Measurements from ENCODE around the gene SNX10. TPM values are rescaled to one million over a fixed set of nuclear protein-coding genes. Genes with fewer than 3 reads are reported as not detected.

The SNX10 gene
- total RNA-seq, 1 experiment from 2014 or later = 7.9 TPM

DNA sequence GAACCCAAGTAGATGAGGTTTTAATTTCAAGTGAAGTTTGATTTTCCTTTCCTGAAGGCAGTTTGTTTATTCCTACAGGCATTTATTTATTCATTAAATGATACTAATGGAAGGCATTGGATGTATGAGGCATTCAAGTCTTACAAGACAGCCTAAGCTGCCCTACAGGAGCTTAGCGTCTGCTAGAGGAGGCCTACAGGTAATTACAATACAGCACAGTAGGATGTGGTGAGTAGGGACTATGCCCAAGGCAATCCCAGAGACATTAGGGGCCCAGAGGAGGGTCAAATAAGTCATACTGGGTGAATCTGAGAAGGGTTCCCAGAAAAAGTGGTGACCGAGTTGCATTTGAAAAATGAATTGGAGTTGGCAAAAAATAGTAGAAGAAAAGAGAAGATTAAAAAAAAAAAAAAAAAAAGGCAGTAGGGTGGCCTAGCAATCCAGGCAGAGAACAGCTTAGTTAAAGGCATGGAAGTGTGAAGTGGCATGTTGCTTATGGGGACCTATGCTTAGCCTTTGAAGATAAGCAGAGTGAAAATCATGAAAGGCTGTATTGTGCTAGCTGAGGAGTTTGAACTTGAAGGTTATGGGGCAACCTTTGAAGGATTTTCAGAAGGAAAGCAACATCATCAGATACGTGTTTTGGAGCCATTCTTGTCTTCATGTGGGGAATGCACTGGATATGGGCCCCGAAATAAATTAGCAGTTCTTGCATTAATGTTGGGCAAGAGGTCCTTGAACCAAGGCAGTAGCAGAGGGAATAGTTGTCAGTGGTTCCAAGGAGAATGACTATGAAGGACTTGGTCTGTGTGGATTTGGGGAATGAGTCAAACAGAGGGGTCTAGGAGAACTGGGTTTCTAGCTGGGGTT lies 65.5 kb downstream of the SNX10 start:
- Histone ChIP-seq H3K79me2 (ENCODE audit: low read length) (no peaks in the 10 kb centered on the region), H3K4me1 (ENCODE audit: insufficient read depth, low read length) (no peaks in the 10 kb centered on the region), H3K9me2 (replicated peaks; ENCODE audit: low read length) (no peaks in the 10 kb centered on the region), H3K4me3 (ENCODE audit: low read length) (no peak overlapping the region), H3K4me2 (ENCODE audit: low read length) (no peak overlapping the region), H4K20me1 (ENCODE audit: low read length) (no peaks in the 10 kb centered on the region), H3K27ac (ENCODE audit: low read length) (no peak overlapping the region), H3K36me3 (ENCODE audit: low read depth, low read length) (no peaks in the 10 kb centered on the region), H3K9me3 (ENCODE audit: low read length) (no peaks in the 10 kb centered on the region), H2AFZ (ENCODE audit: low read length) (no peak overlapping the region), H3K27me3 (ENCODE audit: low read length) (no peaks in the 10 kb centered on the region), H3F3A (ENCODE audit: low read length, unreplicated experiment) (no peaks in the 10 kb centered on the region), H3K9ac (ENCODE audit: low read length) (no peak overlapping the region)
- no peak for ATAC-seq
- no TSS peak for BruUV-seq (replicated peaks)
- intact Hi-C loops (cut with micrococcal nuclease) = no loop called here
- ChIA-PET CTCF (no interaction called here), POLR2A (ENCODE audit: unreplicated experiment) (no interaction called here)
- DNase-seq = no peak
- TF ChIP-seq, protein P1, sequence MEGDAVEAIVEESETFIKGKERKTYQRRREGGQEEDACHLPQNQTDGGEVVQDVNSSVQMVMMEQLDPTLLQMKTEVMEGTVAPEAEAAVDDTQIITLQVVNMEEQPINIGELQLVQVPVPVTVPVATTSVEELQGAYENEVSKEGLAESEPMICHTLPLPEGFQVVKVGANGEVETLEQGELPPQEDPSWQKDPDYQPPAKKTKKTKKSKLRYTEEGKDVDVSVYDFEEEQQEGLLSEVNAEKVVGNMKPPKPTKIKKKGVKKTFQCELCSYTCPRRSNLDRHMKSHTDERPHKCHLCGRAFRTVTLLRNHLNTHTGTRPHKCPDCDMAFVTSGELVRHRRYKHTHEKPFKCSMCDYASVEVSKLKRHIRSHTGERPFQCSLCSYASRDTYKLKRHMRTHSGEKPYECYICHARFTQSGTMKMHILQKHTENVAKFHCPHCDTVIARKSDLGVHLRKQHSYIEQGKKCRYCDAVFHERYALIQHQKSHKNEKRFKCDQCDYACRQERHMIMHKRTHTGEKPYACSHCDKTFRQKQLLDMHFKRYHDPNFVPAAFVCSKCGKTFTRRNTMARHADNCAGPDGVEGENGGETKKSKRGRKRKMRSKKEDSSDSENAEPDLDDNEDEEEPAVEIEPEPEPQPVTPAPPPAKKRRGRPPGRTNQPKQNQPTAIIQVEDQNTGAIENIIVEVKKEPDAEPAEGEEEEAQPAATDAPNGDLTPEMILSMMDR (conservative IDR thresholded peaks at IDR 0.05; ENCODE audit: low read depth, low read length) = no peak
- no peak for TF ChIP-seq EZH2phosphoT487 (IDR thresholded peaks at IDR 0.05; ENCODE audit: borderline replicate concordance, low read length)
- no peak for TF ChIP-seq EZH2 (IDR thresholded peaks at IDR 0.05; ENCODE audit: low read length, unreplicated experiment)

DNA sequence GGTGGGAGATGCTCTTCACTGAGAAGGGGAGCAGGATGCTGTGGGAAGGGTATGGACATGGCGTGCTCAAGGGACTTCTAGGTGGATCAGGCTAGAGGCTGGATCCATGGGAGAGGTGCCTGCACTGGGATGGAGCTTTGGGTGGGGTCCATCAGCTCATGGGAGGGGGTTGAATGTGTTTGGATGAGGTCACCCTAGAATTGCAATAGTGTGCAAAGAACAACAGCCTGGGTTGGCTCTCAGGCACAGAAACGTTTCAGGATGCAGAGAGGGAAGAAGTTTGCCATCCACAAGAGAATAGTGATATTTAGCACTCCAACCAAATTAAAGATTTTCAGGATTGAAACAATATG lies 66.1 kb downstream of the SNX10 start:
- H3K9me2 ChIP-seq (replicated peaks; ENCODE audit: low read length) = no peaks in the 10 kb centered on the region
- BruUV-seq (replicated peaks) = no TSS peak
- no peak overlapping the region for H3K4me3 ChIP-seq (ENCODE audit: low read length)
- TF ChIP-seq EZH2 (IDR thresholded peaks at IDR 0.05; ENCODE audit: low read length, unreplicated experiment) = no peak
- TF ChIP-seq, protein P1 (conservative IDR thresholded peaks at IDR 0.05; ENCODE audit: low read depth, low read length) = no peak
- TF ChIP-seq EZH2phosphoT487 (IDR thresholded peaks at IDR 0.05; ENCODE audit: borderline replicate concordance, low read length) = no peak
- no peaks in the 10 kb centered on the region for H3K9me3 ChIP-seq (ENCODE audit: low read length)
- ChIA-PET POLR2A (ENCODE audit: unreplicated experiment) (no interaction called here), CTCF (no interaction called here)
- intact Hi-C loops (cut with micrococcal nuclease) = no loop called here
- no peaks in the 10 kb centered on the region for H3K4me1 ChIP-seq (ENCODE audit: insufficient read depth, low read length)
- no peaks in the 10 kb centered on the region for H3F3A ChIP-seq (ENCODE audit: low read length, unreplicated experiment)
- no peaks in the 10 kb centered on the region for H4K20me1 ChIP-seq (ENCODE audit: low read length)
- no peak overlapping the region for H3K4me2 ChIP-seq (ENCODE audit: low read length)
- H2AFZ ChIP-seq (ENCODE audit: low read length) = no peak overlapping the region
- H3K79me2 ChIP-seq (ENCODE audit: low read length) = no peaks in the 10 kb centered on the region
- no peak overlapping the region for H3K27ac ChIP-seq (ENCODE audit: low read length)
- no peaks in the 10 kb centered on the region for H3K27me3 ChIP-seq (ENCODE audit: low read length)
- DNase-seq (no peak), ATAC-seq (no peak)
- no peaks in the 10 kb centered on the region for H3K36me3 ChIP-seq (ENCODE audit: low read depth, low read length)
- no peak overlapping the region for H3K9ac ChIP-seq (ENCODE audit: low read length)

DNA sequence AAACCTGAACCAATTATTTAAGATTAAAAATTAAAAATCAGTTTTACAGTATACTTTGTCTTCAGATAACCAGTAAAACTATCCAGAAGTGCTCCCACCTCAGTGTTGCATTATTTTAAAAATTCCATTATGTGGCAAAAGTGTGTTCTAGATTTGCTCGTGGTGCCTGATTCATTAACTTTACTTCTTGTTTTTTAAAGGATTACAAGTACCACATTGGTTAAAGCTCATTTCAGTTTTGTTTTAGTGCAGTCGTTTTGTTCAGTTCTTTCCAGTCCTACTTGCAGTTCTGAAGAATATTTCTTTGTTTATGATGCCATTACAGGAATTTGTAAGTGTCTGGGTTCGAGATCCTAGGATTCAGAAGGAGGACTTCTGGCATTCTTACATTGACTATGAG lies 69.0 kb downstream of the SNX10 start:
- Histone ChIP-seq H4K20me1 (ENCODE audit: low read length) (no peaks in the 10 kb centered on the region), H3K36me3 (ENCODE audit: low read depth, low read length) (no peaks in the 10 kb centered on the region), H3K9ac (ENCODE audit: low read length) (no peak overlapping the region), H3K4me1 (ENCODE audit: insufficient read depth, low read length) (peaks cover 9% of the 10 kb centered on the region), H3K4me3 (ENCODE audit: low read length) (no peak overlapping the region), H2AFZ (ENCODE audit: low read length) (no peak overlapping the region), H3K4me2 (ENCODE audit: low read length) (no peak overlapping the region), H3K9me2 (replicated peaks; ENCODE audit: low read length) (no peaks in the 10 kb centered on the region), H3K27me3 (ENCODE audit: low read length) (no peaks in the 10 kb centered on the region), H3K27ac (ENCODE audit: low read length) (no peak overlapping the region), H3F3A (ENCODE audit: low read length, unreplicated experiment) (no peaks in the 10 kb centered on the region), H3K9me3 (ENCODE audit: low read length) (no peaks in the 10 kb centered on the region), H3K79me2 (ENCODE audit: low read length) (no peaks in the 10 kb centered on the region)
- intact Hi-C loops (cut with micrococcal nuclease) = no loop called here
- TF ChIP-seq EZH2 (IDR thresholded peaks at IDR 0.05; ENCODE audit: low read length, unreplicated experiment) (no peak), EZH2phosphoT487 (IDR thresholded peaks at IDR 0.05; ENCODE audit: borderline replicate concordance, low read length) (no peak)
- TF ChIP-seq, protein P1 (conservative IDR thresholded peaks at IDR 0.05; ENCODE audit: low read depth, low read length) = no peak
- no TSS peak for BruUV-seq (replicated peaks)
- DNase-seq (no peak), ATAC-seq (no peak)
- ChIA-PET POLR2A (ENCODE audit: unreplicated experiment) (interaction anchor here (0.7 kb wide), 1 partner anchor 232 kb away, joined by 8 read pairs; no protein-coding TSS in a partner anchor), CTCF (no interaction called here)

All from PC-3 (cell line).